K562 (cell line): Measurements from ENCODE around the gene SRC. TPM values are rescaled to one million over a fixed set of nuclear protein-coding genes. Genes with fewer than 3 reads are reported as not detected.

Experiments used
- BRD9 ChIP-seq: fragments of 450-650 bp; IDR thresholded peaks from 2 replicates; pipeline ENCODE4 v1.6.1; 2018; ENCODE audit warnings: low read depth; ENCODE audit not compliant: partially characterized antibody
- CEBPB ChIP-seq: fragments of 450-650 bp; IDR thresholded peaks from 2 replicates; pipeline ENCODE4 v1.6.1; 2016; ENCODE audit warnings: missing genetic modification characterization, missing compliant biosample characterization
- IFI16 ChIP-seq: fragments of 250-450 bp; sonication (Bioruptor Pico); IDR thresholded peaks from 2 replicates; pipeline ENCODE4 v2.1.2; 2022; ENCODE audit warnings: mild to moderate bottlenecking, inconsistent platforms
- KAT8 ChIP-seq: fragments of 450-650 bp; IDR thresholded peaks from 2 replicates; pipeline ENCODE4 v1.6.1; 2016; ENCODE audit warnings: low read depth, mild to moderate bottlenecking
- KDM1A ChIP-seq, 2 experiments: fragments of 450-650 bp; IDR thresholded peaks; 2 replicates each; pipeline ENCODE4 v1.6.1; 2016; ENCODE audit warnings: mild to moderate bottlenecking in 2 of 2
- PML ChIP-seq: IDR thresholded peaks from 2 replicates; pipeline ENCODE4 v1.6.1; 2012; ENCODE audit warnings: low read length, inconsistent platforms
- PRPF4 ChIP-seq: fragments of 200-400 bp; formaldehyde crosslinking; IDR thresholded peaks from one replicate; pipeline ENCODE4 v1.6.1; 2017; ENCODE audit warnings: low read length, low read depth, mild to moderate bottlenecking; ENCODE audit not compliant: insufficient read depth, poor library complexity, severe bottlenecking
- RBM14 ChIP-seq: fragments of 200-400 bp; formaldehyde crosslinking; IDR thresholded peaks from 2 replicates; pipeline ENCODE4 v1.6.1; 2018; ENCODE audit warnings: low read depth, mild to moderate bottlenecking, low read length, moderate library complexity, borderline replicate concordance; ENCODE audit not compliant: insufficient read depth
- RBM25 ChIP-seq: fragments of 200-400 bp; formaldehyde crosslinking; IDR thresholded peaks from 2 replicates; pipeline ENCODE4 v1.6.1; 2018; ENCODE audit warnings: low read length, low read depth, moderate library complexity; ENCODE audit not compliant: severe bottlenecking
- RCOR1 ChIP-seq, 2 experiments: IDR thresholded peaks; 2 replicates each; pipeline ENCODE4 v1.6.1; 2012; ENCODE audit warnings: low read depth in 2 of 2, low read length in 2 of 2, borderline replicate concordance in 1 of 2, improper control_type of control experiment in 1 of 2
- RFX7 ChIP-seq: fragments of 250-450 bp; sonication (Bioruptor Pico); IDR thresholded peaks from 2 replicates; pipeline ENCODE4 v1.5.1; 2021; ENCODE audit warnings: mild to moderate bottlenecking
- TOE1 ChIP-seq, 2 experiments: fragments of 450-650 bp in 1 of 2; sonication (generic) in 1 of 2; formaldehyde crosslinking in 1 of 2; IDR thresholded peaks; 2 replicates each; pipeline versions ENCODE4 v1.7.1 to v1.8.0; 2016 to 2022; ENCODE audit warnings: borderline replicate concordance in 2 of 2, mild to moderate bottlenecking in 2 of 2, antibody characterized with exemption in 1 of 2, inconsistent platforms in 1 of 2, low read depth in 1 of 2, missing genetic modification reagents in 1 of 2, moderate library complexity in 1 of 2
- ZFP1 ChIP-seq: fragments of 450-650 bp; formaldehyde crosslinking; IDR thresholded peaks from 2 replicates; pipeline ENCODE4 v1.4.0; 2020; ENCODE audit warnings: mild to moderate bottlenecking, mixed read lengths
- ZNF76 ChIP-seq: fragments of 250-450 bp; sonication (Bioruptor Pico); IDR thresholded peaks from 2 replicates; pipeline ENCODE4 v1.4.0; 2020; ENCODE audit warnings: mild to moderate bottlenecking, moderate library complexity, borderline replicate concordance
- ZSCAN32 ChIP-seq: fragments of 450-650 bp; formaldehyde crosslinking; IDR thresholded peaks from 2 replicates; pipeline ENCODE4 v1.4.0; 2020; ENCODE audit warnings: mild to moderate bottlenecking, moderate library complexity
- polyA plus RNA-seq, 8 experiments: library from polyadenylated mRNA; depleted of rRNA in 4 of 8; stranded (reverse) in 5 of 8; unstranded in 3 of 8; fragments of >200 nt; fragmentation: Nextera tagmentation in 2 of 8; fragmentation: Illumina TruSeq in 1 of 8; extraction: Ambion mirVana in 2 of 8; extraction: Trizol in 1 of 8; gene quantifications; 2 replicates each; pipeline versions ENCODE4 v1.2.1 to v1.2.3, GENCODE V29; 2011 to 2014; ENCODE audit warnings: inconsistent platforms in 1 of 8, missing spikeins in 1 of 8
- total RNA-seq, 7 experiments: library from RNA; depleted of rRNA in 6 of 7; stranded (reverse); fragments of >200 nt in 6 of 7; fragmentation: Illumina TruSeq in 2 of 7; extraction: Trizol in 2 of 7; gene quantifications; 2 replicates each; pipeline versions ENCODE4 v1.2.1 to v1.2.3, GENCODE V29; 2011 to 2021; ENCODE audit warnings: low replicate concordance in 1 of 7
- TF ChIP-seq, protein P1 (sequence below): sonication (generic); formaldehyde crosslinking; IDR thresholded peaks from 2 replicates; pipeline ENCODE4 v1.8.1; 2023; ENCODE audit warnings: mild to moderate bottlenecking, missing genetic modification reagents
- TF ChIP-seq, protein P2 (sequence below): fragments of 250-450 bp; sonication (Bioruptor Pico); IDR thresholded peaks from 2 replicates; pipeline ENCODE4 v1.5.0; 2020; ENCODE audit warnings: mild to moderate bottlenecking

Gene SRC
- total and polyA plus RNA-seq, 9 of the 15 experiments (the other 6 are each of a cell fraction or from before 2014, with no cell fraction given): 0.06 to 8.5 (median 3.1) TPM

DNA sequence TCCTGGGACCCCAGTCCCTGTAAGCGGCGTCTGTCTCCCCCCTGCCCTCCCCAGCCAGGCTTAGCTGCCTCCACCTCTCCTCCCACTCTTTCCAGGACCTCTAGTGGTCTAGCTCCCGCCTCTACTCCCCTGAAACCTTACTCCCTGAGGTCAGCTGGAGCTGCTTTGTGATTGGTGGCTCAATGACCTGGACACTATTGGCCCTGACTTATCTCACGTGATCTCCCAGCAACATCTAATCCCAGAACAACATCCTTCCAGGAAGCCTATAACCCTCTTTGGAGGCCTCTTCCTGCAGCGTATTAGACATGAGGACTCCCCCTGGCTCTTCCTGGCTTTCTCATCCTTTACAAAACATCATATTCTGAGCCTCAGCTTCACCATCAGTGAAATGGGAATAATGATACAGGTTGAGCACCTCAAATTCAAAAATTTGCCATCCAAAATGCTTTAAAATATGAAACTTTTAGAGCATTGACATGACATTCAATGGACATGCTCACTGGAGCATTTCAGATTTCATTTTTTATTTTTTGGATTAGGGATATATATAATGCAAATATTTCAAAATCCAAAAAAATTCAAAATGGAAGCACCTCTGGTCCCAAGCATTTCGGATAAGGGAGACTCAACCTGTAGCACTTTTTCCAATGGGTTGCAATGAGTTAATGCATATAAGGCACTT, 16.3 kb upstream of the SRC start (continued):
- TF ChIP-seq RBM14 (no peak), ZSCAN32 (no peak), IFI16 (CRISPR knock-in tag) (no peak), RFX7 (CRISPR knock-in tag) (no peak), ZFP1 (CRISPR knock-in tag) (no peak), CEBPB (tag) (no peak), PRPF4 (no peak), BRD9 (no peak), PML (no peak), KAT8 (no peak), RCOR1 (IDR thresholded peaks at IDR 0.05; ENCODE audit: borderline replicate concordance in 1 of 2, low read depth in 2 of 2, low read length in 2 of 2) (0 out of 4 replicates have a peak, but pooled peaks of 1 of the 2 experiments have one; percentile 30), TOE1 (IDR thresholded peaks at IDR 0.05; ENCODE audit: borderline replicate concordance) (peak; percentile 57; the same call in 1 of the 2 replicates), TOE1 (CRISPR knock-in tag; IDR thresholded peaks at IDR 0.05; ENCODE audit: borderline replicate concordance, low read depth) (no peak), KDM1A (IDR thresholded peaks at IDR 0.05) (peak; percentile 45 to 66; a peak in 2 of 4 replicates), ZNF76 (CRISPR knock-in tag) (no peak), RBM25 (peak; percentile 75)
- TF ChIP-seq, protein P1, sequence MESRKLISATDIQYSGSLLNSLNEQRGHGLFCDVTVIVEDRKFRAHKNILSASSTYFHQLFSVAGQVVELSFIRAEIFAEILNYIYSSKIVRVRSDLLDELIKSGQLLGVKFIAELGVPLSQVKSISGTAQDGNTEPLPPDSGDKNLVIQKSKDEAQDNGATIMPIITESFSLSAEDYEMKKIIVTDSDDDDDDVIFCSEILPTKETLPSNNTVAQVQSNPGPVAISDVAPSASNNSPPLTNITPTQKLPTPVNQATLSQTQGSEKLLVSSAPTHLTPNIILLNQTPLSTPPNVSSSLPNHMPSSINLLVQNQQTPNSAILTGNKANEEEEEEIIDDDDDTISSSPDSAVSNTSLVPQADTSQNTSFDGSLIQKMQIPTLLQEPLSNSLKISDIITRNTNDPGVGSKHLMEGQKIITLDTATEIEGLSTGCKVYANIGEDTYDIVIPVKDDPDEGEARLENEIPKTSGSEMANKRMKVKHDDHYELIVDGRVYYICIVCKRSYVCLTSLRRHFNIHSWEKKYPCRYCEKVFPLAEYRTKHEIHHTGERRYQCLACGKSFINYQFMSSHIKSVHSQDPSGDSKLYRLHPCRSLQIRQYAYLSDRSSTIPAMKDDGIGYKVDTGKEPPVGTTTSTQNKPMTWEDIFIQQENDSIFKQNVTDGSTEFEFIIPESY (CRISPR knock-in tag): no peak
- TF ChIP-seq, protein P2, sequence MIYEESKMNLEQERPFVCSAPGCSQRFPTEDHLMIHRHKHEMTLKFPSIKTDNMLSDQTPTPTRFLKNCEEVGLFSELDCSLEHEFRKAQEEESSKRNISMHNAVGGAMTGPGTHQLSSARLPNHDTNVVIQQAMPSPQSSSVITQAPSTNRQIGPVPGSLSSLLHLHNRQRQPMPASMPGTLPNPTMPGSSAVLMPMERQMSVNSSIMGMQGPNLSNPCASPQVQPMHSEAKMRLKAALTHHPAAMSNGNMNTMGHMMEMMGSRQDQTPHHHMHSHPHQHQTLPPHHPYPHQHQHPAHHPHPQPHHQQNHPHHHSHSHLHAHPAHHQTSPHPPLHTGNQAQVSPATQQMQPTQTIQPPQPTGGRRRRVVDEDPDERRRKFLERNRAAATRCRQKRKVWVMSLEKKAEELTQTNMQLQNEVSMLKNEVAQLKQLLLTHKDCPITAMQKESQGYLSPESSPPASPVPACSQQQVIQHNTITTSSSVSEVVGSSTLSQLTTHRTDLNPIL (CRISPR knock-in tag): no peak
